HCT116 (cell line): ENCODE data around the gene TMEM150A.

Source experiments
- POLR2A ChIP-seq: IDR thresholded peaks from 2 replicates; pipeline ENCODE4 v1.7.0; 2011; ENCODE audit warnings: borderline replicate concordance; ENCODE audit not compliant: insufficient read depth, insufficient read length; ENCODE audit errors: extremely low read depth
- ZNF274 ChIP-seq: fragments of 200-500 bp; sonication (Bioruptor generic); IDR thresholded peaks from 2 replicates; pipeline ENCODE4 v1.6.1; 2014; ENCODE audit warnings: mild to moderate bottlenecking, low read depth, low read length, inconsistent platforms
- TF ChIP-seq, protein P1 (sequence below), 3 experiments: fragments of 200-600 bp in 1 of 3; sonication (generic) in 1 of 3; IDR thresholded peaks in 2 of 3; conservative IDR thresholded peaks in 1 of 3; 2 replicates each; pipeline ENCODE4 v1.5.1; 2012 to 2017; ENCODE audit warnings: low read depth in 2 of 3, low read length in 2 of 3, antibody characterized with exemption in 1 of 3, borderline replicate concordance in 1 of 3, control low read depth in 1 of 3, mild to moderate bottlenecking in 1 of 3, mixed read lengths in 1 of 3, mixed run types in 1 of 3, moderate library complexity in 1 of 3; ENCODE audit not compliant: insufficient read depth in 1 of 3

DNA sequence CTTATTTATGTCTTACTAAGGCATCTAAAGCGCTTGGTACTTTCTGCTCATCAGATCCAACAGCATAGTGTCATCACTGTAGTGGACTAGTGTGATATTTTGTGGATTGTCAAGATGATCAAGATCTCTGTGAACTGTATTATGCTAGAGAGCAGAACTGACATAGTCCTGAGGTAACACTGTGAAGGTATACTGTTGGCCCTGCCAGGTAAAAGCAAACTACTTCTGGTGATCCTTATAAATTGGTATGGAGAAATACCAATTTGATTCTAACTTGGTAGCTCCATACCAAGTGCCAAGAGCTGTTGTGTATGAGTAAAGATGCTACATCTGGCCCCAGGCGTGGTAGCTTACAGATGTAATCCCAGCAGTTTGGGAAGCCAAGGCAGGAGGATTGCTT, 49.6 kb upstream of the TMEM150A start:
- TF ChIP-seq, protein P1, sequence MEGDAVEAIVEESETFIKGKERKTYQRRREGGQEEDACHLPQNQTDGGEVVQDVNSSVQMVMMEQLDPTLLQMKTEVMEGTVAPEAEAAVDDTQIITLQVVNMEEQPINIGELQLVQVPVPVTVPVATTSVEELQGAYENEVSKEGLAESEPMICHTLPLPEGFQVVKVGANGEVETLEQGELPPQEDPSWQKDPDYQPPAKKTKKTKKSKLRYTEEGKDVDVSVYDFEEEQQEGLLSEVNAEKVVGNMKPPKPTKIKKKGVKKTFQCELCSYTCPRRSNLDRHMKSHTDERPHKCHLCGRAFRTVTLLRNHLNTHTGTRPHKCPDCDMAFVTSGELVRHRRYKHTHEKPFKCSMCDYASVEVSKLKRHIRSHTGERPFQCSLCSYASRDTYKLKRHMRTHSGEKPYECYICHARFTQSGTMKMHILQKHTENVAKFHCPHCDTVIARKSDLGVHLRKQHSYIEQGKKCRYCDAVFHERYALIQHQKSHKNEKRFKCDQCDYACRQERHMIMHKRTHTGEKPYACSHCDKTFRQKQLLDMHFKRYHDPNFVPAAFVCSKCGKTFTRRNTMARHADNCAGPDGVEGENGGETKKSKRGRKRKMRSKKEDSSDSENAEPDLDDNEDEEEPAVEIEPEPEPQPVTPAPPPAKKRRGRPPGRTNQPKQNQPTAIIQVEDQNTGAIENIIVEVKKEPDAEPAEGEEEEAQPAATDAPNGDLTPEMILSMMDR (IDR thresholded peaks at IDR 0.05 in 2 of 3, conservative IDR thresholded peaks at IDR 0.05 in 1 of 3; ENCODE audit: borderline replicate concordance in 1 of 3, insufficient read depth in 1 of 3, low read depth in 2 of 3, low read length in 2 of 3): no peak
- TF ChIP-seq POLR2A (no peak), ZNF274 (no peak)
